ENCODE measurements around the gene DSCAML1.

DSCAML1 gene

DNA sequence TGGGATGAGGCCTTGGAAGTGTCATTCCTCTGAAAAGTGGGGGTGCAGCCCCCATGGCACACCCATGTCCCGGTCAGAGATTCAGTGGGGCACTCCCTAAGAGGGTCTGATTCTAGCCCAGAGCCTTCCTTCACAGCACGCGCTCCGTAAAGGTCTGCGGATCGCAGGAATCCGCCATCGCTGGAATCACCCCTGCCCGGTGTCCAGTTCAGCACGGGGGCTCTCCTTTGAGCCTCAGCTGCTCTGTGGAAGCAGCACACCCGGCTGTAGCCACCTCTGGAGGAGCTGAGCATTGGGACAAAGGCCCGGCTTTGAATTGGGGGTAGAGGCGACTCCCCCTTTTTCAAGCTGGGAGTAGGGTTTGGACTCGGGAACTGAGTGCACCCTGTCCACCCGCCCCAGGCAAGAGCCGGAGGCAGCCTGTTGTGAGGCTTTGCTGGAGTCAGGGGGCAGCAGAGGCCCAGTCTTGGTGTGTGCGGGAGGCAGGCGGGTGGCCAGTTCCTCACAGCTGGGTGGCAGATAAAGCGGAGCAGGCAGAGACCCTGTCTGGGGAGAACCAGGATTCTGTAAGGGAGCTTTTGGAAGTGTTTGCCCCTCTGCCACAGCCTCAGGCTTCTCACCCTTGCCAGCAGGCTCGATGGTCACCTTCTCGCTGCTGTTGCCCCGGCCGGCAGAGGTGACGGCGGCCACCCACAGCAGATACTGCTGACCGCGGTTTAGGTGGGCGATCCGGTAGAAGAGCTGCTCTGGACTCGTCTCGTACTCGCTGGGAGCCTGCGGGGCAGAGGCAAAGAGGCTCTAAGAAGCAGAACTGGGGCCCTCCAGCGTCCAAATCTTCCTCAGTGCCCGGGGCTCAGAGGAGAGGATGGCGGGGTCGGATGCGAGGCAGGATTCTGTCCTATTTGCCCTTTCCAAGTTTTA is 353.5 kb downstream of the DSCAML1 start:
- DNase-seq (ENCODE audit: insufficient read length, low spot score) (no peak), FAIRE-seq (no peak)
- TF ChIP-seq POLR2AphosphoS5 (IDR thresholded peaks at IDR 0.05; ENCODE audit: low read depth, low read length) (no peak), POU2F2 (IDR thresholded peaks at IDR 0.05; ENCODE audit: low read depth, low read length) (no peak), TAF1 (IDR thresholded peaks at IDR 0.05; ENCODE audit: low read depth, low read length) (no peak), SPI1 (IDR thresholded peaks at IDR 0.05; ENCODE audit: low read depth, low read length) (no peak), PAX5 (IDR thresholded peaks at IDR 0.05; ENCODE audit: insufficient read depth, low read length, severe bottlenecking) (no peak), POLR2A (IDR thresholded peaks at IDR 0.05; ENCODE audit: low read depth, low read length) (no peak)

- no peak for TF ChIP-seq TAF1 (IDR thresholded peaks at IDR 0.05; ENCODE audit: low read depth, low read length)
- no peak for DNase-seq (ENCODE audit: insufficient read length, low spot score)
- no peak for FAIRE-seq
Observed at GRCh38 chr11:117442869-117443239, 354.2 kb downstream of the DSCAML1 start.

DNA sequence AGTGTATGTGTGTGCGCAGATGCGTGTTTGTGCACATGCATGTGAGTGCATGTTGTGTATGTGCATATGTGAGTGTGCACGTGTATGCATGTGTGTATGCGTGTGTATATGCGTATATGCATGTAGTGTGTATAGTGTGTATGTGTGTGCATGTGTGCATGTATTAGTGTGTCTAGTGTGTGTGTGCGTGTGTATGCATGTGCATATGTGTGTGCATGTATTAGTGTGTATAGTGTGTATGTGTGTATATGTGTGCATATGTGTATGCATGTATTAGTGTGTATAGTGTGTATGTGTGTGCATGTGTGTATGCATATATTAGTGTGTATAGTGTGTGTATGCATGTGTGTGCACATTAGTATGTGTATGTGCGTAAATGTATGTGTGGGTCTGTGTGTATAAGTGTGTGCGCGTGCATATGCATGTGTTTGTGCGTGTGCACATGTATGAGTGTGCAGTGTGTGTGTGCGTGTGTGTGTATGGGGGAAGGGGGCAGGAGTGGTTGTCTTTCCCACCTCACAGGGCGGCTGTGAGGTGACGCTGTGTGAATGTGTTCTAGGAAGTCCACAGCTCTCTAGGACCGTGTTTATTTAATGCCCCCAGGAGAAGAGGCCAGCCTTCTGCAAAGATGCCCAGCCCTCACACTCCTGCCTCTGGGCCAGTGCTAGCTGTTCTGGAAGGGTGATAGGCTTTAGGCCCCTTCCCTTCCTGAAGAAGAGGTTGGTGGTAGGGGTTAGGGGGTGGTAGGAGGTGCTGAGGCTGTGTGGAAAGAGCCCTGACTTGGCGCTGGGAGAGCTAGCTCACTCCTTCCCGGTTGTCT is 354.8 kb downstream of the DSCAML1 start:
- FAIRE-seq (peak; percentile 60), DNase-seq (ENCODE audit: insufficient read length, low spot score) (no peak)
- TF ChIP-seq POU2F2 (IDR thresholded peaks at IDR 0.05; ENCODE audit: low read depth, low read length) (no peak), POLR2AphosphoS5 (IDR thresholded peaks at IDR 0.05; ENCODE audit: low read depth, low read length) (no peak), TAF1 (IDR thresholded peaks at IDR 0.05; ENCODE audit: low read depth, low read length) (no peak), PAX5 (IDR thresholded peaks at IDR 0.05; ENCODE audit: insufficient read depth, low read length, severe bottlenecking) (no peak), POLR2A (IDR thresholded peaks at IDR 0.05; ENCODE audit: low read depth, low read length) (no peak)

DNA sequence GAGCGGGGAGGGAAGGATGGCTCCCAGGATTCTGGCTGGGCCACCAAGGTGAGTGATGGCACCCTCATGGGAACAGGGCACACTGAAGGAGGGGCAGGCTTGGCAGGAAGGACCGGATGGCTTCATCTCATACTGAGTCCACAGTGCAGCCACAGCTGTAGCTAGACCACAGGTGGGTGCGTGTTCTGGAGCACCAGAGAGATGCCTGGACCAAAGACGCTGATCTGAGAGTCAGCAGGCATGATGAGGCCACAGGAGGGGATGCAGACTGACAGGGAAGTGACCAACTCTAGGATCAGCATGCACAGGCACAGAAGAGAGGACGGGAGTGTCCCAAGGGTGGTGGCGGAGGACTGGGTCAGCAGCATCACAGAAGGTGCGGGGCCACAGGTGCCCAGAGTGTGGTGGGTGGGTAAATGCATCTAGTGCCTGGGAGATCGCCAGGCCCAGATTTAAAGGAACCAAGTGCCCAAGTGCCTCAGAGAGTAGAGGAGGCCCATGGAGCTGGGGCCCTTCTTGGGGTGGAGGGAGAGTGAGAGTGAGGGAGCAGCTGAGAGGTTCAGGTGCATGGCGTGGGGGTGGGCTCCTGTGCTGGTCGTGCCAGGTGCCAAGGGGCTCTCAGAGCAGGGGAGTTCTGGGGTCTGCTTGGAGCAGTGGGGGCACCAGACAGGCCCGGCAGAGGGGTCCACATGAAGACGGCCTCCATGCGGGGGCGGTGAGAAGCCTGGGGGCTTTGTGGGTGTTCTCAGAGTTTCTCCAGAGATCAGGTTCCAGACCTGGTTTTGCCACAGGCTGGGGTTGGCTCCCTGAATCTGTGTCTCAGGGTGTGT is 355.7 kb downstream of the DSCAML1 start:
- no peak for DNase-seq (ENCODE audit: insufficient read length, low spot score)
- TF ChIP-seq SPI1 (IDR thresholded peaks at IDR 0.05; ENCODE audit: low read depth, low read length) (no peak), PAX5 (IDR thresholded peaks at IDR 0.05; ENCODE audit: insufficient read depth, low read length, severe bottlenecking) (no peak), POLR2A (IDR thresholded peaks at IDR 0.05; ENCODE audit: low read depth, low read length) (no peak), POU2F2 (IDR thresholded peaks at IDR 0.05; ENCODE audit: low read depth, low read length) (no peak), POLR2AphosphoS5 (IDR thresholded peaks at IDR 0.05; ENCODE audit: low read depth, low read length) (no peak), TAF1 (IDR thresholded peaks at IDR 0.05; ENCODE audit: low read depth, low read length) (no peak)
- no peak for FAIRE-seq

DNA sequence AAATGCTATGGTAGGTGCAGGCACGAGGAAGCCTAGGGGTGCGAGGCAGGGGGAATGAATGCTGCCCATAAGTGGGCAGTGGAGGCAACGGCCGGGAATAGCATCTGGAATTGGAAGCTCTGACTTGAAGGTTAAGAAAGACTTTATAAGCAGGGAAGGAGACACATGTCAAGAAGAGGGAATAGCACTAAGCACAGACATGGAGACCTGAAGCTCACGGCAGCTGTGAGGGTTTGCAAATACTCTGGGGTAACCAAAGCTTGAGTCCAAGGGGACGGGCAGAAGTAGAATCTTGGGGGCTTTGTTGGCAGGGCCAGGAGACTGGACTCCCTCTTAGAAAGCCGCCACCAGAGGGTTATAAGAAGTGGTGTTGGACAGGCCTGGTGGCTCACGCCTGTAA is 356.8 kb downstream of the DSCAML1 start:
- no peak for FAIRE-seq
- DNase-seq (ENCODE audit: insufficient read length, low spot score): no peak
- TF ChIP-seq POLR2A (IDR thresholded peaks at IDR 0.05; ENCODE audit: low read depth, low read length) (no peak), PAX5 (IDR thresholded peaks at IDR 0.05; ENCODE audit: insufficient read depth, low read length, severe bottlenecking) (no peak), SPI1 (IDR thresholded peaks at IDR 0.05; ENCODE audit: low read depth, low read length) (no peak), TAF1 (IDR thresholded peaks at IDR 0.05; ENCODE audit: low read depth, low read length) (no peak), POLR2AphosphoS5 (IDR thresholded peaks at IDR 0.05; ENCODE audit: low read depth, low read length) (no peak), POU2F2 (IDR thresholded peaks at IDR 0.05; ENCODE audit: low read depth, low read length) (no peak)

GRCh38 chr11:117439256-117439655 is 357.8 kb downstream of the DSCAML1 start:
- DNase-seq (ENCODE audit: insufficient read length, low spot score) (no peak), FAIRE-seq (no peak)
- TF ChIP-seq POLR2A (IDR thresholded peaks at IDR 0.05; ENCODE audit: low read depth, low read length) (no peak), POLR2AphosphoS5 (IDR thresholded peaks at IDR 0.05; ENCODE audit: low read depth, low read length) (no peak), SPI1 (IDR thresholded peaks at IDR 0.05; ENCODE audit: low read depth, low read length) (no peak), PAX5 (IDR thresholded peaks at IDR 0.05; ENCODE audit: insufficient read depth, low read length, severe bottlenecking) (no peak)

DNA sequence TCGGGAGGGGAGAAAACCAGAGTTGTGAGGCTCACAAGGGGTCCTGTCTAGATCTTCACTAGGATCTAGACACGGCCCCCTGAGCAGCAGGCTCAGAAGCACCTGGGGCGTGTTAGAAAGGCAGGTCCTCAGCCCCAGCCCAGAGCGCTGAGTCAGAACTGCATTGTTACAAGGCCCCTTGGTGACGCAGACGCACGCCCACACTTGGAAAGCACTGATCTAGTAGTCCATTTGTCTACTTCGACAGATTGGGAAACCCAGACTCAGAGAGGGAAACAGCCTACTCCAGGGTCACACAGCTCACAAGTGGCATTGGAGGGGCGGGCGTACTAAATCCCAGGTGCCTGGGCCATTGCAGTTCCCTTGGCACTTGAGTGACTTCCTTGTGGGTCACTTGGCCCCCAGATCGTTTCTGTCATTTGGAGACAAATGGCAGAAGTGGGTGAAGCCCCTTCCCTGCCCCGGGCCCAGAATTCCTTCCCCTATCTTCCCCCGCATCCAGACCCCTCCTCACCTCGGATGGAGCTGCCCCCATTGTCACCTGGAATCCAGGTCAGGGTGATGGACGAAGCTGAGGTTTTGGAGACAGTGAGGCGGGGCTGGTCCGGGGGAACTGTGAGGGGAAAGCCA is 358.5 kb downstream of the DSCAML1 start:
- FAIRE-seq: no peak
- no peak for TF ChIP-seq POLR2A (IDR thresholded peaks at IDR 0.05; ENCODE audit: low read depth, low read length)
- no peak for TF ChIP-seq POLR2AphosphoS5 (IDR thresholded peaks at IDR 0.05; ENCODE audit: low read depth, low read length)
- TF ChIP-seq PAX5 (IDR thresholded peaks at IDR 0.05; ENCODE audit: insufficient read depth, low read length, severe bottlenecking): no peak
- no peak for TF ChIP-seq POU2F2 (IDR thresholded peaks at IDR 0.05; ENCODE audit: low read depth, low read length)
- TF ChIP-seq SPI1 (IDR thresholded peaks at IDR 0.05; ENCODE audit: low read depth, low read length): no peak
- TF ChIP-seq TAF1 (IDR thresholded peaks at IDR 0.05; ENCODE audit: low read depth, low read length): no peak
- no peak for DNase-seq (ENCODE audit: insufficient read length, low spot score)

- DNase-seq (ENCODE audit: insufficient read length, low spot score): no peak
- no peak for FAIRE-seq
- TF ChIP-seq PAX5 (IDR thresholded peaks at IDR 0.05; ENCODE audit: insufficient read depth, low read length, severe bottlenecking) (no peak), SPI1 (IDR thresholded peaks at IDR 0.05; ENCODE audit: low read depth, low read length) (no peak), POLR2AphosphoS5 (IDR thresholded peaks at IDR 0.05; ENCODE audit: low read depth, low read length) (no peak), POU2F2 (IDR thresholded peaks at IDR 0.05; ENCODE audit: low read depth, low read length) (no peak), POLR2A (IDR thresholded peaks at IDR 0.05; ENCODE audit: low read depth, low read length) (no peak), TAF1 (IDR thresholded peaks at IDR 0.05; ENCODE audit: low read depth, low read length) (no peak)
Observed at GRCh38 chr11:117437791-117438130, 359.3 kb downstream of the DSCAML1 start.

Data from GM12891 (cell line).